Measurements from ENCODE around the gene NAA50. TPM values are rescaled to one million over a fixed set of nuclear protein-coding genes. Genes with fewer than 3 reads are reported as not detected.

Gene NAA50
- total RNA-seq, 1 donor from 2014 or later = 208 TPM

- Histone ChIP-seq H3K36me3 (no peaks in the 10 kb centered on the region), H3K4me2 (no peak overlapping the region), H3K9me3 (ENCODE audit: low read depth) (no peaks in the 10 kb centered on the region), H2AFZ (replicated peaks) (no peak overlapping the region), H3K9ac (no peak overlapping the region), H3K79me2 (ENCODE audit: low read depth) (peaks cover 89% of the 10 kb centered on the region), H4K20me1 (ENCODE audit: low read depth) (no peaks in the 10 kb centered on the region), H3K27me3 (no peaks in the 10 kb centered on the region), H3K4me3 (no peak overlapping the region), H3F3A (ENCODE audit: low read depth) (peaks cover 29% of the 10 kb centered on the region), H3K27ac (no peak overlapping the region), H3K4me1 (peaks cover 21% of the 10 kb centered on the region)
- TF ChIP-seq CTCF (IDR thresholded peaks at IDR 0.05) (no peak), EZH2phosphoT487 (IDR thresholded peaks at IDR 0.05) (no peak), EZH2 (IDR thresholded peaks at IDR 0.05) (no peak)
- H3K27me3 Mint-ChIP-seq (ENCODE audit: insufficient read depth, low read depth) = peaks cover 4% of the 10 kb centered on the region
- H3K4me1 Mint-ChIP-seq = peaks cover 28% of the 10 kb centered on the region
- no peak overlapping the region for H3K4me3 Mint-ChIP-seq
- H3K27ac Mint-ChIP-seq = no peak overlapping the region
- no peaks in the 10 kb centered on the region for H3K9me3 Mint-ChIP-seq
- DNase-seq (ENCODE audit: low spot score) = no peak
- H3K36me3 Mint-ChIP-seq = no peaks in the 10 kb centered on the region
These were observed 5.1 kb upstream of the NAA50 start for GRCh38 chr3:113751141-113751540.

- Mint-ChIP-seq H3K9me3 (no peaks in the 10 kb centered on the region), H3K27me3 (ENCODE audit: insufficient read depth, low read depth) (peaks cover 4% of the 10 kb centered on the region), H3K36me3 (no peaks in the 10 kb centered on the region), H3K4me1 (peaks cover 39% of the 10 kb centered on the region), H3K27ac (peak overlapping the region; percentile 77), H3K4me3 (peak overlapping the region; percentile 98)
- Histone ChIP-seq H3F3A (ENCODE audit: low read depth) (peaks cover 25% of the 10 kb centered on the region), H3K9me3 (ENCODE audit: low read depth) (no peaks in the 10 kb centered on the region), H3K4me2 (peak overlapping the region; percentile 82), H4K20me1 (ENCODE audit: low read depth) (peaks cover 25% of the 10 kb centered on the region), H3K36me3 (no peaks in the 10 kb centered on the region), H3K4me1 (peaks cover 27% of the 10 kb centered on the region), H3K9ac (peak overlapping the region; percentile 53), H3K4me3 (peak overlapping the region; percentile 82), H2AFZ (replicated peaks) (peak overlapping the region; percentile 95), H3K27me3 (no peaks in the 10 kb centered on the region), H3K79me2 (ENCODE audit: low read depth) (peaks cover 88% of the 10 kb centered on the region), H3K27ac (peak overlapping the region; percentile 99)
- TF ChIP-seq EZH2phosphoT487 (IDR thresholded peaks at IDR 0.05) = no peak
- no peak for TF ChIP-seq CTCF (IDR thresholded peaks at IDR 0.05)
- TF ChIP-seq EZH2 (IDR thresholded peaks at IDR 0.05) = no peak
- DNase-seq (ENCODE audit: low spot score) = peak; percentile 56
These were observed 1.4 kb upstream of the NAA50 start for GRCh38 chr3:113747283-113748046.

- Mint-ChIP-seq H3K9me3 (no peaks in the 10 kb centered on the region), H3K27me3 (ENCODE audit: insufficient read depth, low read depth) (peaks cover 4% of the 10 kb centered on the region), H3K4me3 (peak within 1 kb of the TSS; percentile 98), H3K4me1 (peaks cover 39% of the 10 kb centered on the region), H3K36me3 (no peaks in the 10 kb centered on the region), H3K27ac (peak within 1 kb of the TSS; percentile 100)
- H3K27me3 ChIP-seq = no peaks in the 10 kb centered on the region
- H3K27ac ChIP-seq = peak within 1 kb of the TSS; percentile 99
- H4K20me1 ChIP-seq (ENCODE audit: low read depth) = peaks cover 31% of the 10 kb centered on the region
- peak; percentile 96 for DNase-seq (ENCODE audit: low spot score)
- H3K4me3 ChIP-seq = peak within 1 kb of the TSS; percentile 82
- H3K9ac ChIP-seq = peak within 1 kb of the TSS; percentile 81
- no peaks in the 10 kb centered on the region for H3K36me3 ChIP-seq
- TF ChIP-seq EZH2 (IDR thresholded peaks at IDR 0.05) (no peak), CTCF (IDR thresholded peaks at IDR 0.05) (no peak), EZH2phosphoT487 (IDR thresholded peaks at IDR 0.05) (no peak)
- peak within 1 kb of the TSS; percentile 95 for H2AFZ ChIP-seq (replicated peaks)
- peaks cover 27% of the 10 kb centered on the region for H3K4me1 ChIP-seq
- H3F3A ChIP-seq (ENCODE audit: low read depth) = peaks cover 25% of the 10 kb centered on the region
- H3K4me2 ChIP-seq = peak within 1 kb of the TSS; percentile 82
- H3K79me2 ChIP-seq (ENCODE audit: low read depth) = peaks cover 88% of the 10 kb centered on the region
- H3K9me3 ChIP-seq (ENCODE audit: low read depth) = no peaks in the 10 kb centered on the region
These were observed 666 bp upstream of the NAA50 start, which contains the start of gene ATP6V1A for GRCh38 chr3:113746548-113747282. Gene ATP6V1A, plus strand, starts transcription at chr3:113747035. Its CDS starts 31,719 bp downstream, at chr3:113778754.
